BJ (cell line): ENCODE results near the gene NLE1. TPM values are rescaled to one million over a fixed set of nuclear protein-coding genes. Genes with fewer than 3 reads are reported as not detected.

Source experiments
- CTCF ChIA-PET: fragments of 350-600 bp; formaldehyde crosslinking; extraction: SDS; loops from one replicate; lab custom pipeline; 2021; ENCODE audit warnings: antibody characterized with exemption, inconsistent platforms; lab: Yijun Ruan, JAX
- POLR2A ChIA-PET: fragments of 300-600 bp; sonication (Branson Sonifier 250); formaldehyde crosslinking; extraction: SDS; loops from one replicate; lab custom pipeline; 2021; ENCODE audit warnings: antibody characterized with exemption; lab: Charles Lee
- DNase-seq: peaks from one replicate; pipeline ENCODE4 v3.0.0-alpha.2; 2011; ENCODE audit warnings: low read depth
- H3K27me3 ChIP-seq: 2 replicates; pipeline ENCODE4 v1.6.0; 2011; ENCODE audit warnings: low read length; ENCODE audit not compliant: control insufficient read depth, insufficient read depth
- H3K36me3 ChIP-seq: 2 replicates; pipeline ENCODE4 v1.5.1; 2011; ENCODE audit warnings: low read length; ENCODE audit not compliant: control insufficient read depth, insufficient read depth
- H3K4me3 ChIP-seq: 2 replicates; pipeline ENCODE4 v1.5.1; 2011; ENCODE audit warnings: low read depth, mild to moderate bottlenecking, control low read depth, low read length
- CTCF ChIP-seq: IDR thresholded peaks from 2 replicates; pipeline ENCODE4 v1.5.1; 2011; ENCODE audit warnings: low read depth, mild to moderate bottlenecking, control low read depth, inconsistent platforms, low read length, moderate library complexity; ENCODE audit not compliant: insufficient read depth
- polyA minus RNA-seq: library from RNA; depleted of rRNA, polyadenylated mRNA; stranded (reverse); fragments of >200 nt; gene quantifications from 2 replicates; pipeline ENCODE4 v1.2.3, GENCODE V29; 2011; rRNA and poly(A)+ RNA removed
- polyA plus RNA-seq: library from polyadenylated mRNA; depleted of rRNA; stranded (reverse); fragments of >200 nt; gene quantifications from 2 replicates; pipeline ENCODE4 v1.2.3, GENCODE V29; 2011; rRNA removed

The NLE1 gene
- polyA plus RNA-seq (8.1 and 14.9 TPM in 2 replicates), polyA minus RNA-seq (7.9 and 15.0 TPM in 2 replicates)

GRCh38 chr17:35141681-35142466 is at the start of gene NLE1:
NLE1 (minus strand) TSS chr17:35142303; CDS start chr17:35142275, 28 bp downstream.
- CTCF ChIA-PET = interaction anchor here (0.6 to 1.8 kb wide), 10 partner anchors 11 to 722 kb away, joined by 3 to 6 read pairs (median 4); no protein-coding TSS in a partner anchor
- DNase-seq = no peak
- TF ChIP-seq CTCF = peak; percentile 99
- Histone ChIP-seq H3K4me3 (peak within 1 kb of the TSS; percentile 94), H3K36me3 (peaks cover 8% of the 10 kb centered on the region), H3K27me3 (no peaks in the 10 kb centered on the region)
- POLR2A ChIA-PET = no interaction called here

- ChIA-PET POLR2A (no interaction called here), CTCF (interaction anchor here (1.0 kb wide), 1 partner anchor 45 kb away, joined by 3 read pairs; no protein-coding TSS in a partner anchor)
- H3K27me3 ChIP-seq = no peaks in the 10 kb centered on the region
- no peak overlapping the region for H3K4me3 ChIP-seq
- TF ChIP-seq CTCF = no peak
- no peak for DNase-seq
- no peaks in the 10 kb centered on the region for H3K36me3 ChIP-seq
These were observed 49.0 kb upstream of the NLE1 start for GRCh38 chr17:35191001-35191695.

GRCh38 chr17:35189291-35189690 is 47.2 kb upstream of the NLE1 start:
- POLR2A ChIA-PET = no interaction called here
- no peak overlapping the region for H3K4me3 ChIP-seq
- no peaks in the 10 kb centered on the region for H3K36me3 ChIP-seq
- CTCF ChIA-PET = interaction anchor here (2.3 kb wide), 1 partner anchor 344 kb away, joined by 5 read pairs; no protein-coding TSS in a partner anchor
- TF ChIP-seq CTCF = no peak
- H3K27me3 ChIP-seq = no peaks in the 10 kb centered on the region
- no peak for DNase-seq

GRCh38 chr17:35188111-35188510 is 46.0 kb upstream of the NLE1 start:
- ChIA-PET CTCF (no interaction called here), POLR2A (no interaction called here)
- TF ChIP-seq CTCF = no peak
- Histone ChIP-seq H3K4me3 (no peak overlapping the region), H3K36me3 (no peaks in the 10 kb centered on the region), H3K27me3 (no peaks in the 10 kb centered on the region)
- DNase-seq = no peak

GRCh38 chr17:35187481-35187880 is 45.4 kb upstream of the NLE1 start:
- H3K4me3 ChIP-seq = no peak overlapping the region
- no peaks in the 10 kb centered on the region for H3K36me3 ChIP-seq
- no peak for TF ChIP-seq CTCF
- ChIA-PET POLR2A (no interaction called here), CTCF (no interaction called here)
- no peaks in the 10 kb centered on the region for H3K27me3 ChIP-seq
- DNase-seq = no peak
